ENCODE results near the gene CSNK2B.

Gene CSNK2B

GRCh38 chr6:31662124-31662723 is 3.7 kb upstream of the CSNK2B start:
- no peak for DNase-seq

GRCh38 chr6:31663126-31663960 is 2.5 kb upstream of the CSNK2B start:
- peak; percentile 10 for DNase-seq

- DNase-seq, result peak; percentile 48
These were observed 1.7 kb upstream of the CSNK2B start for GRCh38 chr6:31663961-31664789.

GRCh38 chr6:31664790-31665500 is 935 bp upstream of the CSNK2B start, which contains the start of gene GPANK1:
GPANK1 (minus strand) TSS chr6:31664997; CDS start chr6:31664478, 519 bp downstream.
- DNase-seq, result peak; percentile 98

GRCh38 chr6:31666337-31666965 is 571 bp downstream of the CSNK2B start:
- DNase-seq, result no peak

- no peak for DNase-seq
These were observed 3.8 kb downstream of the CSNK2B start, which contains the start of gene LY6G5B for GRCh38 chr6:31669676-31670075. LY6G5B (plus strand) TSS chr6:31669976; CDS start chr6:31670951, 975 bp downstream.

- peak; percentile 38 for DNase-seq
These were observed 10.5 kb downstream of the CSNK2B start for GRCh38 chr6:31676322-31676903.

GRCh38 chr6:31676904-31677303 is 11.0 kb downstream of the CSNK2B start:
- DNase-seq, result peak; percentile 2

GRCh38 chr6:31677955-31678354 is 12.1 kb downstream of the CSNK2B start:
- DNase-seq, result no peak

GRCh38 chr6:31680226-31681134 is 14.6 kb downstream of the CSNK2B start, which contains the start of gene LY6G5C:
LY6G5C (minus strand) TSS chr6:31681067; CDS start chr6:31680373, 694 bp downstream.
- peak; percentile 71 for DNase-seq

- DNase-seq, result peak; percentile 11
These were observed 15.3 kb downstream of the CSNK2B start for GRCh38 chr6:31681135-31681671.

- DNase-seq, result no peak
These were observed 17.7 kb downstream of the CSNK2B start for GRCh38 chr6:31683591-31683990.

- DNase-seq, result no peak
These were observed 20.6 kb downstream of the CSNK2B start for GRCh38 chr6:31686483-31686882.

GRCh38 chr6:31687321-31687720 is 21.4 kb downstream of the CSNK2B start:
- no peak for DNase-seq

- no peak for DNase-seq
These were observed 22.2 kb downstream of the CSNK2B start for GRCh38 chr6:31687860-31688693.

GRCh38 chr6:31689249-31690110 is 23.6 kb downstream of the CSNK2B start:
- DNase-seq, result no peak

GRCh38 chr6:31690231-31691077 is 24.6 kb downstream of the CSNK2B start:
- DNase-seq, result no peak

All from MV-4-11 (cell line).